ENCODE data around the gene IGSF23.

The IGSF23 gene

GRCh38 chr19:44643605-44644401 is 30.4 kb downstream of the IGSF23 start, which contains the start of gene PVR:
Gene PVR (plus strand): TSS chr19:44643910. CDS start chr19:44644097, 187 bp downstream.
- DNase-seq, result peak; percentile 55

DNA sequence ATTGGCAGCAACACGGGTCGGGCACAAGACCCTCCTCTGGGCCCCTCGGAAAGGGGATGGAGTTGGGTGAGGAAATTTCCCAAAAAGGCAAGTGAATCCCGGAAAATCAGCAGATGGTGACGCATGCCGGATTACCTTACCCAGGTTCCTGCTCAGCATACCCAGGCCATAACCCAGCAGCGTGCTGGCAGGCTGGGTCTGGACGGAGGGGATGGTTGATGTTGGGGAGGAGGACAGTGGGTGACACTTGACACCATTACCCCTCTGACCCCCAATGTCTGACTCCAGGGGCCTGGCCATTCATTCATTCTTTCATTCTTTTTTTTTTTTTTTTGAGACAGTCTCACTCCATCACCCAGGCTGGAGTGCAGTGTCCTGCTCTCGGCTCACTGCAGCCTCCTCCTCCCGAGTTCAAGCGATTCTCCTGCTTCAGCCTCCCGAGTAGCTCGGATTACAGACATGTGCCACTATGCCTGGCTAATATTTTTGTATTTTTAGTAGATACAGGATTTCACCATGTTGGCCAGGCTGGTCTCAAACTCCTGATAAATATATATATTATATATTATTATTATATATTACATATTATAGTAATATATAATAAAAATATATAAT is 31.1 kb downstream of the IGSF23 start:
- DNase-seq, result peak; percentile 13

GRCh38 chr19:44645407-44646048 is 32.2 kb downstream of the IGSF23 start:
- DNase-seq, result no peak

GRCh38 chr19:44646049-44646416 is 32.7 kb downstream of the IGSF23 start:
- DNase-seq, result no peak

DNA sequence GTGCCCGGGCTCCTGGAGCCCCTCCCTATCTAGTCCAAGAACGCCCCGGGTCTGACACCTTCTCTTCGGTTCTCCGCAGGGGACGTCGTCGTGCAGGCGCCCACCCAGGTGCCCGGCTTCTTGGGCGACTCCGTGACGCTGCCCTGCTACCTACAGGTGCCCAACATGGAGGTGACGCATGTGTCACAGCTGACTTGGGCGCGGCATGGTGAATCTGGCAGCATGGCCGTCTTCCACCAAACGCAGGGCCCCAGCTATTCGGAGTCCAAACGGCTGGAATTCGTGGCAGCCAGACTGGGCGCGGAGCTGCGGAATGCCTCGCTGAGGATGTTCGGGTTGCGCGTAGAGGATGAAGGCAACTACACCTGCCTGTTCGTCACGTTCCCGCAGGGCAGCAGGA is 33.8 kb downstream of the IGSF23 start:
- DNase-seq, result no peak

DNA sequence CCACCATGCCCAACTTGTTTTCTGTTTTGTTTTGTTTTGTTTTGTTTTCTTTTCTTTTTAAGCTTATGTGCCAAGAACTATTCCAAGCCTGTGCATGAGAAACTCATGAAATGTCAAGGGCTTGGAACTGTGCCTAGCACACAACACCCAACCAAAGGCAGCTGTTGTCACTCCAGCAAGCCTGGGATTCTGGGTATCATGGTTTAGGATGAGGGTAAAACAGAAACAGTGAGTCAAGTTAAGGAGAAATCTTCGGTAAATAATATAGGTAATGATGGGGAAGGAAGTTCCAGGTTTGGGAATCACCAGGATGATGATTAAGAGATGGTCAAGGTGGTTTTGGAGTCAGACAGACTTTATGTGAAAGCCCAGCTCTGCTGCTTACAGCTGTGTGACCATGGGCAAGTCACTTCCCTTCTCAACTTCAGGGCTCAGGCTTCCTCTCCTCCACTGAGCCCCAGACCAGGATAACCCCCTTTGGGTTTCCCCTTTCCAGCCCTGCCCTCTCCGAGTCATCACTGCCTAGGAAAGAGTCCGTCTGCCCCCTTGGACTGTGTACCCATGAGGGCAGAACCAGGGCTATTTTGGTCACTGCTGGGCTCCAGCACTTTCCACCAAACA is 35.4 kb downstream of the IGSF23 start:
- no peak for DNase-seq

- DNase-seq, result no peak
Observed at GRCh38 chr19:44649578-44650145, 36.3 kb downstream of the IGSF23 start.

GRCh38 chr19:44653343-44653742 is 40.0 kb downstream of the IGSF23 start:
- no peak for DNase-seq

GRCh38 chr19:44653977-44654774 is 40.8 kb downstream of the IGSF23 start:
- DNase-seq, result no peak

- peak; percentile 49 for DNase-seq
Observed at GRCh38 chr19:44657211-44657921, 44.0 kb downstream of the IGSF23 start.

DNA sequence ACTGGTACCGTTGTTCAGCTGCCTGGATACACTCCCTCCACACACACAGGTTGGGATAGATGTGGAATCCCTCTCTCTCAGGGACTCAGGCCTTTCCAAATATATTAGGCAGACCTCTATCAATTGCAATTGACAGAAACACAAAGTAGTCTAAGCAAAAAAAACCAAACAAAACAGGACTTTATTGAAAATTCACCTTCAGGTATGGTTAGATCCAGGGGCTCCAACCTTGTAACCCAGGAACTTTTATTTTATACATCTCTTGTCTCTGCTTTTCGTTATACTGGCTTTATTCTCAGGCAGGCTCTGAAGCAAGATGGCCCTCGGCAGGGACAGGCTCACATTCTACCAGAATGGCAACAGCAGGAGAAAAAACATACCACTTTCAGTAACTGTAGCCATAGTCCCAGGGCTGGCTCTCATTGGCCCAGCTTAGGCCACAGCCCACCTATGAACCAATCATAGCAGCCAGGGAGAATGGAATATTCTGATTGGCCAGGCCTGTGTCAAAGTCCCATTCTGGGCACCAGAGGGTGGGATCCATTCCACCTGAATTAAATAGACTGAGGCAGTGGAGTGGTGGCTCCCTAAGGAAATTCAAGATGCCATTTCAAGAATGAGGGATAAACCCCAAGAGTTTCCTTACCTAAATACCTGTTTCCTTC is 44.8 kb downstream of the IGSF23 start:
- DNase-seq, result no peak

DNA sequence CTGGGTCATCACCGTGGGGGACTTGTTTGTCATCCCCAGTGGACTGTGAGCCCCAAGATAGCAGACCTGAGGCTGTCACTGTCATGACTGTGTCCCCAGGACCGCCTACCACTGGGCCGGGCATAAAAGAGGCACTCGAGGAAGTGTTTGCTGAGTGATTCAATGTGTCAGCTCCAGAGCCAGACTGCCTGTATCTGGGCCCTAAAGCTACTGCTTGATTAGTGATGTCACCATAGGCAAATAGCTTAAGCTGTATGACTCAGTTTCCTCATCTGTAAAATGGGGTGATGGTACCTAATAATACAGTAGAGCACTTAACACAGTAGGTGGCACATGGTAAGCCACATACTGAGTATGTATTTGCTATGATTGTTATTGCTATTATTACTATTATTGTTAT is 46.7 kb downstream of the IGSF23 start:
- no peak for DNase-seq

GRCh38 chr19:44661205-44661604 is 47.8 kb downstream of the IGSF23 start:
- no peak for DNase-seq

- no peak for DNase-seq
Observed at GRCh38 chr19:44661904-44662303, 48.5 kb downstream of the IGSF23 start.

- DNase-seq, result no peak
Observed at GRCh38 chr19:44662691-44663385, 49.5 kb downstream of the IGSF23 start.

DNA sequence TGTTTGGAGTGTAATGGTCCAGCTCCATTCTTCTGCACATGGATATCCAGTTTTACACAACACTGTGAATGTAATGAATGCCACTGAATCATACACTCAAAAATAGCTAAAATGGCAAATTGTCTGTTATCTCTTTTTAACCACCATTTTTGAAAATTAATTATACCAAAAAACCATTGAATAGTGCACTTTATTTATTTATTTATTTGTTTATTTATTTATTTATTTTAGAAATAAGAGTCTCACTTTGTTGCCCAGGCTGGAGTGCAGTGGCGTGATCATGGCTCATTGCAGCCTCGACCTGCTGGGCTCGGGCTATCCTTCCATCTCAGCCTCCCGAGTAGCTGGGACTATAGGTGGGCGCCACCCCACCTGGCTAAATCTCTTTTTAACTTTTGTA is 50.6 kb downstream of the IGSF23 start:
- DNase-seq, result no peak

DNA sequence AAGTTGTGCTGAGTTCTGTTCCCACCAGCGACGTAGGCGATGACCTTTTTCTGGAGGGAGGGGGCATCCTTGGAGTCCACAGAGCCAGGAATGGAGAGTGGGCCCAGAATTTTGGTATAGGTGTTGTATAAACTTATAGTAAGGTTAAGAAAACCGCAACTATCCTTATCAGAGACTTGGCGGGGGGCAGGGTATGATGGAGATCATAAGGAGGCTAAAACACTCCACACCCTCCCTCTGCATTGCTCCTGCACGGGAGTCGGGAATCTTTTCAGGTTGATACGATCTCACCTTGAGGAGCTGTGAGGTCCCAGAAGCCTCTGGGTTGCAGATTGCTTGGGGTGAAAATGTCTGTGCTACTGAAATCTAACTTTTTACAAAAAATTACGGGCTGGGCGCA is 51.6 kb downstream of the IGSF23 start:
- no peak for DNase-seq

DNA sequence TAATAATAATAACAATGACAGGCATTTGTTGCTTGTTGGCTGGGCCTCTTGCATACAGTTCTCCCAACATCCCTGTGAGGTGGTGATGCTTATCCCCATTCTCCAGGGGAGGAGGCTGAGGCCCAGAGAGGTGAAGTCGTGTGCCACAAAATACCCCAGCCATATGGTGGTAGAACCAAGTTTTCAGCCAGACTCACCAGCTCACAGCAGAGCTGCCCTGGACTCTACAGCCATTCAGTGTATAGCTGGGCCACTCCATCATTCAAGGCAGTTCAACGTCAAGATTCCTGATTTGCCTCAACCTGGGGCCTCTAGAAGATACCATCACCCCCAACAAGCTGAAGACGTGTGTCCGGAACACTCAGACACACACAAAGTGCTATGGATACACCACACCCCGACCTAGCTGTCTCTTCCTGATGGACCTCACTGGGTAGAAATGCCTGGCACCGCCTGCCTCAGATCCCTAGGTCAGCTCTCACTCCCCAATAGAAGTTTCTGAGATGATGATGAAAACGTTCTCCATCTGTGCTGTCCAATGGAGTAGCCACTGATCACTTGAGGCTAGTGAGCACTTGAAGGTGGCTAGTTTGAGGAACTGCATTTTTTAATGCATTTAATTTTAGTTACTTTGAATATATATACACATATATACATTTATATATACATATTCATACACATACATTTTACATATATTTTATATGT is 53.6 kb downstream of the IGSF23 start:
- DNase-seq, result no peak

DNA sequence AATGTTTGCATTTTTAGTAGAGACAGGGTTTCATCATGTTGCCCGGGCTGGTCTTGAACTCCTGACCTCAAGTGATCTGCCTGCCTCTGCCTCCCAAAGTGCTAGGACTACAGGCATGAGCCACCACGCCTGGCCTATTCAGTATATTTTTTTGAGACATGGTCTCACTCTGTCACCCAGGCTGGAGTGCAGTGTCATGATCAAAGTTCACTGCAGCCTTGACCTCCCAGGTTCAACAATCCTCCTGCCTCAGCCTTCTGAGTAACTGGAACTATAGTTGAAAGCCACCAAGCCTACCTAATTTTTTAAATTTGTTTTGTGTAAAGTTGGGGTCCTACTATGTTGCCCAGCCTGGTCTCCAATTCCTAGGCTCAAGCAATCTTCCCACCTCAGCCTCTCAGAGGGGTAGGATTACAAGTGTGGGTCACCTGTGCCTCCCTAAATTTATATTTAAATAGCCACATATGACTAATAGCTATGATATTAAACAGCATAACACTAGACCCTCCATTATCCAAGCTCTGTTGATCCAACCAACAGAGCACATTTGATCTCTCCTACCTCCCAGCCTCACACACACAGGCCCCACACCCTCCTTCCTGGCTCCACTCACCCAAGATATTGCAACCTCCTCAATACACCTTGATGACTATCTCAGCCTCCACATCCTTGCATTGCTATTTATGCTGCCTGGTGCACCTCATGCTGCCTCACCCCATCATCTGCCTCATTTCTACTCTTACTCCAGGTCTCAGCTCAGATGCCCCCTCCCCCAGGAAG is 55.8 kb downstream of the IGSF23 start:
- no peak for DNase-seq
